GM18861 (cell line): ENCODE measurements around the gene C1QL4.

Source experiments
- ATAC-seq: cut with Tn5 transposase; IDR thresholded peaks from one replicate; pipeline ENCODE4 v1.9.1; 2021; ENCODE audit not compliant: unreplicated experiment

Gene C1QL4

DNA sequence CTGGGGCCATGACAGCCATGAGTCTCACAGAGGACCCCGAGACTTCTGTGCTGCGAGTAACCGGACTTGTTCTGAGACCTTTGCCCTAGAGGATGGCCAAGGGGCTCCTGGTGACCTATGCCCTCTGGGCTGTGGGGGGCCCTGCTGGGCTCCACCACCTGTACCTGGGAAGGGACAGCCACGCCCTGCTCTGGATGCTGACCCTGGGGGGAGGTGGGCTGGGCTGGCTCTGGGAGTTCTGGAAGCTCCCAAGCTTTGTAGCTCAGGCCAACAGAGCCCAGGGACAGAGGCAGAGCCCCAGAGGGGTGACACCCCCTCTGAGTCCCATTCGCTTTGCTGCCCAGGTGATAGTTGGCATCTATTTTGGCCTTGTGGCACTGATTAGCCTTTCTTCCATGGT, 11.8 kb upstream of the C1QL4 start:
- ATAC-seq: no peak

DNA sequence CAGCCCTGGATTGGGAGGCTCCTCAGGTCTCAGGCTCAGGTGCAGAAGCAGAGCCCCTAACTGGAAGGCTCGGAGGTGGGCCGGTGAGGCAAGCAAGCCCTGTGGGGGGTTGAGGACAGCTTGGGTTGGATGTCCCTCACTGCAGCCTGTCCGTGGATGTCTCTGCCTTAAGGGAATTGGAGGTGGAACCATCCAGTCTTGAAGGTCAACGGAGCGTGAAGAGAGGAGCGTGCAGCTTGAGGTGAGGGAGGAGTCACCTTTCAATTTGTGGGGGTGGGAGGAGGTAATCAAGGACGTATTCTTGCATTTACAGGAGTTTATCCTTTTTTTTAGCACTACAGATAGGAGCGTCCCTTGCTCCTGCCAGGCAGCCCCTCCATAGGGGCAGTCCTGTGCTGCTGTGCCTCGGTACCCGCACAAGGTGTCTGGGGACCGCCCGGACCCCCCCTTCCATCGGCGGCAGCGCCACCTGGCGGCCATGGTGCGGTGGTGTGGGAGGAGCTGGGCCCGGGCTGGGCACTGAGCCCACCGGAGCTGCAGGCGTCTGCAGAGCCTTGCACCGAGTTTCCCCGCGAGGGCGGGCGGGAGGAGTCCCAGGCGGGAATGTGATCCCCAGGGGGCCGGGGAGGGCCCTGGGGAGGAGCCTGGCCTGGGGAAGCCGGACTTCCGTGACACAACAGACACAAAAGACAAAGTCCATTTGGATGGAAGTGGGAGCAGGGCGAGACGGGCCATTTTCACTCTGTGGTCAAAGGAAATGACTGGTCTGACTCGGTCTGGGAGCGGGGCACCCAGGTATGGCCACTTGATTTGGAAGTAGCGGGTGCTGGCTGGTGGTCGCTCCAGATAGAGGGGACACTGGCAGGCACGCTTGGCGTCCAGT, 10.6 kb upstream of the C1QL4 start:
- no peak for ATAC-seq

DNA sequence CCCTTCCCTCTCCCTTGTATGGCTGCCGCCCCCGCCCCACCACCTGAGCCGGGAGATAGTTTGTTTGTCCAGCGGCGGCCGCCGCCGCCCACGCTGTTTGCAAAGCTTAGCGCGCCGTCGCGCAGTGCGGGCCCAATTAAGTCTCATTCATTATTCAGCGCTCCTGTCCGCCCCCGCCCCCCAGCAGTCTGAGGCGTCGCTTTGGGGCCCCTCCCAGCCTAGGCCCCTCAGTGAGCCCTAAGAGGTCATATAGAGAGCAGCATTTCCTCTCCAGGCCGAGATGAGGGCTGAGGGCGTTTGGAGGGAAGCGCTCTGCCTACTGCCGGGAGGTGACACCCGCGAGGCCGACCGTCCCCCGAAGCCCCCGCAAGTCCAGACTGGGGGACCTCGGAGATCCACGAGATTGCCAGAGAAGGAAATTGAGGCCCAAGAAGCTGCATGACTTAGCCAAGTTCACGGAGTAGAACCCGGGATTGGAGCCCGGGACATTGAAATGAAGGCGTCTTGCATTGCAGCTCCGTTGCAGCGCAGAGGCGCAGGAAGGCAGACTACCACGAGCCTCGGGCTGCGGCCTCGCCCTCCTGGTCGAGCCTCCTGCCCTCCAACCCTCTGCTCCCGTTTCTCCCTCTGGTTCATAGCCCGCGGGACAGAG, 9.8 kb upstream of the C1QL4 start, which contains the start of gene DNAJC22:
TSS of gene DNAJC22 (plus strand) at position 230 of the 652 bp plus-strand sequence. CDS start 1,985 bp downstream, outside the sequence.
- no peak for ATAC-seq

DNA sequence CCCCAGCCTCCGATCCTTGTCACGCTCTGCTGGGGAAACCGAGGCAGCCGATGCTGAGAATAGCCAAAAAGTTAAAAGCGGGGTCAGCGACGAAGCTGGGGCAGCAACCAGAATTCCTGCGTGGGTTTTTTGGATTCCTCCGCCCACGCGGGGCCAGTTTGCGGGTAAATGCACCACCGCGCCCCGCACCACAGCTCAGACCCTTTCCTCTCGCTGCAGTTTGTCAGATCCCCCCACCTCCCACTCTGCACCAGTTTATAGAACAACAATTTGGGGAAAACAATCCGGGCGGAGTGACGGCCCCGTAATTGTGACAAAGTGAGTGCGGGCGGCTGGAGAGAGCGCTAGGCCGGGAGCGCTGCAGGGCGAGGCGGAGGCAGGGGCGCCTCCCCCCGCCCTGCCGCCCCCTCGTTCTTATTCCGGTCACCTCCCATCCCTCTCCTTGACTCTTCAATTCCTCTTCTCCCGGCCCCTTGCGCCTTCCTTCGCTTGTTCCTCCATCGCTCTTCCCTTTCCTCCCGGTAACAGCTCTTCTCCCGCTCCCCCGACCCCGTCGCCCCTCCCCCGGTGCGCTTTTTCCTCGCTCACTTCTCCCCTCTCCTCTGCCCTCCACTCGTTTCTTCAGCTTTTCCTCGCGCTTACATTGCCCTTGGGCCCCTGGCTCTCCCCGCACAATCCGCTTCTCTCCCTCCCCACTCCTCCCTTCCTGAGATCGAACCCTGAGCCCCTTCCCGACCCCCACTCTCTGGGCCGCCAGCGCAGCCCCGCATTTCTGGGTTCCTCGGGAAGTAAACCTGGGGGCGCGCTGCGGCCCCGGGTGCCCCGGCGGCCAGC, 9.1 kb upstream of the C1QL4 start:
- ATAC-seq: no peak

DNA sequence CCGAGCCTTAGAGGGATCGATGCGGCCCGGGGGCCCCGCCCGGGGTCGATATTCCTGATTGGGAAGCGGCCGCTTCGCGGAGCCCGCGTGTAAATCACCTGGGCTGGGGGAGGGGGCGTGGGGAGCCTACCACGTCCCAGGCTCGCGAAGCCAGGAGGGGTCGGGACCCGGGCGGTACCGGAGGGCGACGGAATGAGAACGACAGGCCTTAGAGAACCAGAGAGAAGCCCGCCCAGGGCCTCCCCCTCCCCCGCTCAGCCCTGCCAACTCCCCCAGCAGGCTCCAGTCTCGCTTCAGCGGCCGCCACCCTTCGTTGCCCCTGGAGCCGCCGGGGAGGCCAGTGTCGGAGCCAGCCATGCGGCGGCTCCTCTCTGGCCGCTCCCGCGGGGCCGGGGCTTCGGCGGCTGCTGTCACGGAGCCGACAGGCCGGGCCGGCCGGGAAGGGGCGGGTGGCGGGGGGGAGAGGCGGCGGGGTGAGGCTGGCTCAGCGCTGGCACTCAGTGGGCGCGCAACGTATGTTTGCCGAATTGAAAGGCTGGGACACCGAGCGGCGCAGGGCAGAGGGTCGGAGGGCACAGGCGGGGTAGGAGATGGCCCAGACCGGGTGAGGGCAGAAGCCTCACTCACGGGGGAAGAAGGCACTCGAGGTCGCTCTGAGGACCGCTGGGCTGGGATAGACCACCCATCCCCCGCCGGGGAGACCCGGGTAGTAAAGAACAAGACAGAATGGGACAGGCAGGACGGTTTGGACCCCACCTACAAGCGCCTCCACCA, 8.2 kb upstream of the C1QL4 start:
- no peak for ATAC-seq

DNA sequence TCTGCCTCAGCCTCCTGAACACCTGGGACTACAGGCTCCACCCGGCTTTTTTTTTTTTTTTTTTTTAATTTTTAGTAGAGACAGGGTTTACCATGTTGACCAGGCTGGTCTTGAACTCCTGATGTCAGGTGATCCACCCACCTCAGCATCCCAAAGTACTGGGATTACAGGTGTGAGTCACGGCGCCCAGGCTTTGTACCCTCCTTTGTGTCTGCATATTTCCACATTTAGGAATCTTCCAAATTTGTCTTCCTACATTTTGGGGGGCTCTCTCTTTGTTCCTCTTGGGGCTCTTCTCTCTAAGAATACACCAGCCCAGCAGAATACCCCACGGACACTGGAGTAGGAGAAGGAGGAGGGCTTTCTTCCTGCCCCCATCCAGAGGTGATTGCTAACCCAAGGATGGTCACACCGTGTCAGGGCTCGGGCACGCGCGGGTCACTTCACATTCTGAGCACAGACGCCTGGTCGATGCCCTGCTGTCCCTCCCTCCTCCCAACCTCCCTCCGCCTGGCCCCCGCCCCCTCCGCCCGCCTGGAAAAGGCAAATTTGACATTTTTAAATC, 7.6 kb upstream of the C1QL4 start:
- no peak for ATAC-seq

DNA sequence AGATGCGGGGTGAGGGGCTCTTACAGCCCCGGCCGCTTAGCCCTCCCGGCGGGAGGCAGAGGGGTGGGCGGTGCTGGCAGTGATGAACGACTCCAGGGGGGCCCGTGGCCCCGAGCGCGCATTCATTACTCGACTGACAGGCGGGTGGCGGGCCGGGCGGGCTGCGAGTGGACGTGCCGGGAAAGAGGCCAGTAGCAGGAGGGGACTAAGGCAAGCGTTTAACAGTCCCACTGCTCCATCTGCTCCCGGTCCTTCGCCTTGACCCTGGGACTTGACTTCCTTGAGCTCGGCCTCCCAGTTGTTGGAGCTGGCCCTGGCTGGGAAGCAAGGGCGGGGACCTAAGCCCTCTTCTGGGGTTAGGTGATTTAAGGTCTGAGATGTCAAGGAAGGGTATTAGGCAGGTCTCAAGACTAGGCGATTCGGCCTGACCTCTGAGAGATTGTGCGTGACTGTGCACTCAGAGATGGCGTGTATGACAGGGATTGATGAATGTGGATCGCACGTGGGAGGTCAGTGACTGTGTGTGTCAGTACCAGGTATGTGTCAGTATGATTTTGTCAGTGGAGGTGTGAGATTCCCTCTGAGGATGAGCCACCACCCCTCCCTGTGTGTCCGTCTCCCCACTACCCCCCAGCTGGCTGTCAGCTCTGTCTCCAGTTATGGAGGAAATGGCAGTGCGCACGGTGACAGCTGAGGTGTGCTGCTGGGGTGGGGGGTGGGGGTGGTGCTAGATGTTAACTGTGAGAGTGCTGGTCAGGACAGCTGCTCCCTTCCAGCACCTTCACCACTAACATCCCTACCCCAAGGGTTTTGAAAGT, 6.1 kb upstream of the C1QL4 start:
- ATAC-seq: no peak

DNA sequence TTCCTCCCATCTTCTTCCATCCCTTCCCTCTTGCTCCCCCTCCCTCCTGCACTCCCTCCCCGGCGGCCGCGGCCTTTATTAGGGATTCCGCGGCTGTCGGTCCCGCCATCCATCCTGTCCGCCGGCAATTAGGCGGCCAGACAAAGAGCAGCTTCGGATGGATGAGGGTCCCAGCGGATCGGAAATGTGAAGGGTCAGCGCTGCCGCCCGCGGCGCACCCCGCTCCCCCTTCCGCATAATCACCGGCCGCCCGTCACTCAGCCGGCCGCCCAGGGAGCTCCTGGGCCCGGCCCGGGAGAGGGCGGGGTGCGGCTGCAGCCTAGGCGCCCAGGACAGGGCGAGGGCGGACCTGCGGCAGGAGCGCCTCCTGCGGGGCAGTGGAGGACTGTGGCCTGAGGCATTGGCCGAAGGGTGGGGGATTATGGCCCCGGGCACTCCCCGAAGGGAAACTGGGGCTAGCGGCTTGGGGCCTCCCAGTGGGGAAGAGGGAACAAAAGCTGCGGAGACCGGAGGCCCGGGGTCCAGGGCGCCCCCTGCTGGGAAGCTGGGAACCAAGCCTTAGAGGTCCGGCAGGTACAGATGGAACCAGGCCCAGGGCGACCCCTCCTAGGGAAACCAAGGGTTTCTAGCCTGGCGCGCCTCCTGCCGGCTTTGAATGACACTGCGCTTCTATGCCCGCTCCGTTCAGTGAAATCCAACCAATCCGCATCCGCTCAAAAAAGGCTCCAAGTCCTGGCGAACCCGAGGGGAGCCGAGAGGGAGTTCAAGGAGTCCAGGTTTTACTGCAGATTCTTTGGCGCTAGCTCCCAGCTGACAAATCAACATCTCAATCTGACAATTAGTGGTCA, 5.3 kb upstream of the C1QL4 start:
- ATAC-seq: peak; percentile 62

DNA sequence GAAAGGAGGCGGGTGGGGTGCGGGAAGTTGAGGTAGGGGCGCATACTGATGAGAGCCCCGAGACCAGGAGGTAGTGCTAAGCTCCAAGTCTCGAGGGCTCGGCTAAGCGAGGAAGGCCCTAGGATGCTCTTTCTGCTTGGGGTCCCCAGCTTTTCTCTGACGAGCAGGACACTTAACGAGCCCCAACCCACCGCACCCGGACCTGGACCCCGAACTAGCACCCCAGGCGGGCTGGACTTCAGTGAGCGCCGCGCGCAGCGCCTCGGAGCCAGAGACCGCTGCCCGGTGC, 4.7 kb upstream of the C1QL4 start:
- no peak for ATAC-seq

DNA sequence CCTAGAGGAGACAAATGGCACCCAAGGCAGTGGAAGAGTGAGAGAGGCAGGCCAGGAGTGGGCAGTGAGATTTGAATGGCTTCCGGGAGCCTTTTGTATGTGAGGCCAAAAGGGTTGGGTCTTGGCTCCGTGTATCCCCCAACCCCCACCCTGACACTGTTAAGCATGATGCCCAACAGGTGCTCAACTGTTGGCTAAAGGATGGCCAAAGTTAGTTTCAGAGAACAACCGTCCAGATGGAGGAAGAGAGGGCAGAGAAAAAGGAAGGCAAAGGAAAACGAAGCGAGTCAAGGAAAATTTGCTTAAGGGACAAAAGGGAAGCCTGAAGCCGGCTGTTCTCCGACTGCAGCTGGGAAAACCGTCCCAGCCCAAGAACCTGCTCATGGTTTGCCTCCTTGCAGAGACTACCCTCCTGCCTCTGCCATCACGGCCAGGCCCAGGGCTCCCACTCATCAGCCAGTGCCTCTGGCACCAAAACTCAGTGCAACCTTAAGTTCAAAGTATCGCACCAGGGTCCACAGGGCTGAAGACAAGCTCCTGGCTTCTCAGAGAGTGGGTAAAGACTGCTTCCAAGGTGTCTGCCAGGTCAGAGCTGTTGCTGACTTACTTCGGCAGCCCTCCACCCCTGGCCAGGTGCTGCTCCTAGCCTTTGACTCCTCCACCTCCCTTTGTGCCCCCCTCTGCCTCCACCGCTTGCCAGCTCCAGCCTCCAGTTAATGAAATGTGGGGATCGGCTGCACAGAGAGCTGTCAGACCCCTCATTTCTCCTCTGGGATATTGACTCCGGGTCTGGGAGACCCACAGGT, 4.2 kb upstream of the C1QL4 start:
- ATAC-seq: no peak

DNA sequence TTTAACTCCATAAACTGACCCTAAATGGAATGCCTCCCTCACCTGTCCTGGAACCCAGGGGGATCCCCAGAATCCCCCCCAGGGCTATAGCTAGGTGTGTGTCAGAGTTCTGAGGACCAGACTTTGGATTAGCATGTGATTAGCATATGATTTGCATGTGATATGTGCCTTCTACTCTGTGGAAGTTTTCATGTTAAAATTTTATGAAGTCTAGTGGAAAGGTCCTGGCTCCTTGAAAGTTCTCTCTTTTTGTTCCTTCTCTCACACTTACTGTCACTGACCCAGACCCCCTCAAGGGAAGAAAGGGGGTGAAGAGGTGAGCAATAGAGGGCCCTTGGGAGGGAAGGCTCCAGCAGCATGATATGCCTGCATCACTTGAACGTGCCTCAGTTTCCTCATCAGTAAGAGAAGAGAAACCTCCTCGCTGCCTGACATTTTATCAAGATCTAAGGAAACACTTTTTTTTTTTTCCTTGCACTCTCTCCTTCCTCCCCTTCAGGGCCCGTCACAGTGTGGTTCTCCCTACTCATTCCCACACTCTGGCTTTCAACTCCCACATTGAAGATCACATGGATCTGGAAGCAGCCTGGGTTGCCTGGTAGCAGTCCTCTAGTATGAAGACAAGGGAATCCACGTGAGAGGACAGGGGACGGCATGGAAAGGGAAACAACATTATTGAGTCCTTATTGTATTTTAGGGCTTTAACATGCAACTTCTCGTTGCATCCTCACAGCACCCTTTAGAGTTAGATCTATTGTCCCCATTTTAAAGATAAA, 3.3 kb upstream of the C1QL4 start:
- no peak for ATAC-seq

DNA sequence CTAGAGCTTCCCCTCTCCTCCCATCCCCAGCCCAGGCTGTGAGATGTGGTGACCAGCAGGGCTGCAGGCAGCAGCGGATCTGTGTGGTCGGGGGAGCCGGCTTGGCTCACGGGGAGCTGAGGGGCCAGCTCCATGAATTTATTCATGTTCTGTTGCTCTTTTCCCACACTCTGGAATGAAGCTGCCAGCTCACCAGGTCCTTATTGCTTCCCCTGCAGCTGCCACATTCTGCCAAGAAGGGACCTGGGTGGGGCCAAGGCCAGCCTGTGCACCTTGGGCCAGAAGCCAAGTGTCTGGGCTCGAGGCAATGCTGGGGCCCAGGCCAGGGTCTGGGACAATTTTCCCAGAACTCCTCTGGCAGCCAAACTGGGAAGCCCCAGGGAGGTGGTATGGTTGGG, 2.5 kb upstream of the C1QL4 start:
- no peak for ATAC-seq

DNA sequence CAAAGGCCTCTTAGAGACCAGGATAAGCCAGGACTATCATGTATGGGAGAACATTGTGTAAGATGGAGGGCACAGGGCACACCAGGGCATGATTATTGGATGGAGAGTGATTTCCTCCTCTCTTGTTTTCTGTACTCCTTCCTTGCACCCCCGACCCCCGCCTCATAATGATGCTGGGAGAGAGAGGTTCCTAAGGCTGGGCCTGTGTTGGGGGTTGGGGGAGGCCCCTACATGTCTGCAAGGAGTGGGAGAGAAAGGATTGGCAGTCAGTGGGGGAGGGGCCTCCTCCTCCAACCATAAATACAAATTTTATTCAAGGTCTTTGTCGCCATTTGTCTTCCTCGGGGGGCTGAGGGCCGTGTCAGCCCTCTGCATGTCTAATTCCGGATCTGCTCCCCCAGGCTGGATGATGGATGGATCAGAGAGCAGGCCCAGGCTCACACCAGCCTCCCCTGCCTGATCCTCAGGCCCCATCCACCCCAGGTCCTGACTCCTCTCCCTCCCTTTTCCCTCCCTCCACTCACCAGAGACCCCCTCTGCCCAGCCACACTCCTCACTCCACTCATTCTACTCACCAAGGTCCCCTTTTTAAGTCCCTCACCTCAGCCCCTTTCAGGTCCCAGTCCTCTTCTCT, 2.0 kb upstream of the C1QL4 start:
- ATAC-seq: no peak

DNA sequence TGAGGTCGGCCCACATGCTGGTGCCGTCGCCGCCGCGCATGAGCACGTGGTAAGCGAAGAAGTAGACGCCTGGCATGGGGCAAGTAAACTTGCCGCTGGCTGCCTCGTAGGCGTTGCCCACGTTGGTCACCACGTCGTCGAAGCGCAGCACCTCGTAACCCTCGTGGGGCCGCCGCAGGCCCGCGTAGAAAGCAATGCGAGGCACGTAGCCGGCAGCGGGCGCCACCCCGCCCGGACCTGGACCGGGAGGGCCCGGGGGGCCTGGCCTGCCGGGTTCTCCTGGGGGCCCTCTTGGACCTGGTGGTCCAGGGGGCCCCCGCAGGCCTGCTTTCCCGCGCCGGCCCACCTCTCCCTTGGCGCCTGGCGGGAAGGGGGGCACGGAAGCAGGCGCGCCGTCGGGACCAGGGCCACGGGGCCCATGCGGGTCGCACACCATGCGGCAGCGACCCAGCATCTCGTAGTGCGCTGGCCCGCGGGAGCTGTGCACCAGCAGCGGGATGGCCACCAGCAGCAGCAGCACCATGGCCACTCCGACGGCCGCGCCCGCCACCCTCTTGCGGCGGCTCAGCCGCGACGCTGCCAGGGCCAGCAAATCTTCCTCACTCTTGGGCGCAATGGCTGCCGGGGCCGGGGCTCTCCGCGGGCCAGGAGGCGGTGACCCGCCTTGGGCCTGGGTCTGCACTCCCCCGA, 888 bp downstream of the C1QL4 start:
- ATAC-seq: no peak

DNA sequence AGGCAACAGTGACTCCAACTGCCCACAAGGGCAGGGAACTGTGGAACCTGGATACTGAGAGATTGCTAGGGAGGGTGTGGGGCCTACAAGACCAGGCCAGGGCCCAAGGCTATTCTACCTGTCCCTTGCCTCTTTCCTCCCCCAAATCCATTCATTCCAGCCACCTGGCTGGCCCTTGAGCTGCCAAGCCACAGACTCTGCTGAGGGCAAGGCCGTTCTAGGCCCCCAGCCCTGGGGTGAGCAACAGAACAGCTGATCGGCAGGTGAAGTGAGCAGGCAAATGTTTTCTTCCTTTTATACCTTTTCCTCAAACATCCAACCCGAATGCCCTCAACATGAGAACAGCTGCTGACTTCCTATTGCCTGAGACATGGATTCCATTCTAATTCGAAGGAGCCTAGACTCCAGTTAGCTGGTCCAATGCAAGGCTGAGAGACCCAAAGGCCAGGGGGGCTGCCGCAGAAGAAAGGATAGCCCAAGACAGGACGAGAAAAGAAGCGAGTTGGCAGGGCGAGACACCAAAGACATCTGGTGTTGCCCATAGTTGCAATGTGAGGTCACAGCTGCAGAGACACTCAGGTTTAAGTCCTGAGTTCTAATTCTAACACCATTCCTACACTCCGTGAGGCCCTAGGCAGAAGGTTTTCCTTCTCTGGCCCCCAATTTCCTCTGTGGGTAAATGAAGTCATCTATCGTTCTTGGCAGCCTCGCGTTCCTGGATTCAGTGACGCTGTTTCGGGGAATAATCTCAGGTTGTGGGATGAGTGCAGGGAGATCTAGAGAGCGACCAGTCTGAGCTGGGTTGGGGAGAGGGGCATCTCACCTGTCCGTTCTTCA, 1.7 kb downstream of the C1QL4 start:
- ATAC-seq: no peak
